ENCODE results near the gene ACP3.

DNA sequence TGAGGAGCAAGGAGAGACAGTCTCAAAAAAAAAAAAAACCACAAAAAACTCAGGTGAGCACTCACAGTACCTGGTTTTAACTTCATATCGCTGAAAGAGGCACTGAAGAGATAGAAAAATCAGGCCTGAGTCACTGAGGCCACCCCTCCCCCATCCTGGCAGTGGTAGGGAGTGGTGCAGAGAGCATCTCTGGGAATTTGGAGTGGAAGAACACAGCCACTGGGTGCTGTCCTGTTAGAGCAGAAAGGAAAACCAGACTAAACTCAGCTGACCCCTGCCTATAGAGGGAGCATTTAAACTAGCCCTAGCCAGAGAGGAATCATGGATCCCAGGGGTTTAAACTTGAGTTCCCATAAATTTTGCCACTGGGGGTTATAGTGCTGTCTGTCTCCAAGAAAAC, 77.9 kb downstream of the ACP3 start:
- no peak for TF ChIP-seq ZNF274 (IDR thresholded peaks at IDR 0.05; ENCODE audit: low read depth, low read length)
- TF ChIP-seq YY1 (IDR thresholded peaks at IDR 0.05; ENCODE audit: insufficient read depth, insufficient read length): no peak
- TF ChIP-seq SUZ12 (IDR thresholded peaks at IDR 0.05; ENCODE audit: extremely low read depth, insufficient read depth, insufficient read length): no peak
